PC-3 (cell line): Measurements from ENCODE around the gene PLXNA4. TPM values are rescaled to one million over a fixed set of nuclear protein-coding genes. Genes with fewer than 3 reads are reported as not detected.

Experiments used
- ATAC-seq: fragments of 200-7000 bp; cut with Tn5 transposase; 2 replicates; pipeline ENCODE4 v1.9.1; 2020; ENCODE audit warnings: mild to moderate bottlenecking, moderate library complexity
- BruUV-seq: library from RNA; stranded (reverse); fragments of 400-500 nt; replicated peaks from 2 replicates; lab custom pipeline; 2021; lab: Mats Ljungman, UMichigan
- CTCF ChIA-PET: fragments of 300-600 bp; sonication (Branson Sonifier 250); formaldehyde crosslinking; loops from one replicate; lab custom pipeline; 2022; ENCODE audit warnings: antibody characterized with exemption; lab: Charles Lee
- POLR2A ChIA-PET: fragments of 300-600 bp; sonication (Branson Sonifier 250); formaldehyde crosslinking; loops from one replicate; lab custom pipeline; 2022; ENCODE audit warnings: antibody characterized with exemption; ENCODE audit not compliant: unreplicated experiment; lab: Charles Lee
- DNase-seq: peaks from one replicate; pipeline ENCODE4 v3.0.0-alpha.2; 2015
- H2AFZ ChIP-seq: fragments of 300-600 bp; sonication (generic); 2 replicates; pipeline ENCODE4 v1.6.0; 2016; ENCODE audit warnings: antibody characterized with exemption, low read length
- H3F3A ChIP-seq: fragments of 300-600 bp; sonication (generic); one replicate; pipeline ENCODE4 v1.6.0; 2017; ENCODE audit warnings: antibody characterized with exemption, low read length, control low read depth, mild to moderate bottlenecking; ENCODE audit not compliant: unreplicated experiment
- H3K27ac ChIP-seq: fragments of 300-600 bp; sonication (generic); 2 replicates; pipeline ENCODE4 v1.5.1; 2016; ENCODE audit warnings: mild to moderate bottlenecking, low read length
- H3K27me3 ChIP-seq: fragments of 300-600 bp; sonication (generic); 2 replicates; pipeline ENCODE4 v1.6.1; 2016; ENCODE audit warnings: low read length, mixed read lengths
- H3K36me3 ChIP-seq: fragments of 300-600 bp; sonication (generic); 2 replicates; pipeline ENCODE4 v1.6.1; 2016; ENCODE audit warnings: low read depth, mixed run types, low read length, mixed read lengths
- H3K4me1 ChIP-seq: fragments of 300-600 bp; sonication (generic); 2 replicates; pipeline ENCODE4 v1.5.1; 2016; ENCODE audit warnings: low read length; ENCODE audit not compliant: insufficient read depth
- H3K4me2 ChIP-seq: fragments of 300-600 bp; sonication (generic); 2 replicates; pipeline ENCODE4 v1.6.0; 2016; ENCODE audit warnings: low read length
- H3K4me3 ChIP-seq: fragments of 300-600 bp; sonication (generic); 2 replicates; pipeline ENCODE4 v1.5.1; 2016; ENCODE audit warnings: mild to moderate bottlenecking, low read length, mixed read lengths
- H3K79me2 ChIP-seq: fragments of 300-600 bp; sonication (generic); 2 replicates; pipeline ENCODE4 v1.6.1; 2017; ENCODE audit warnings: low read length, mixed read lengths
- H3K9ac ChIP-seq: fragments of 300-600 bp; sonication (generic); 2 replicates; pipeline ENCODE4 v1.6.0; 2016; ENCODE audit warnings: mild to moderate bottlenecking, low read length
- H3K9me2 ChIP-seq: fragments of 300-600 bp; sonication (generic); replicated peaks from 2 replicates; pipeline ENCODE4 v1.6.1; 2016; ENCODE audit warnings: mixed run types, low read length, mixed read lengths
- H3K9me3 ChIP-seq: fragments of 300-600 bp; sonication (generic); 2 replicates; pipeline ENCODE4 v1.6.1; 2016; ENCODE audit warnings: low read length, mixed read lengths
- H4K20me1 ChIP-seq: fragments of 300-600 bp; sonication (generic); 2 replicates; pipeline ENCODE4 v1.6.1; 2016; ENCODE audit warnings: low read length, mixed read lengths
- CTCF ChIP-seq: fragments of 300-600 bp; sonication (generic); conservative IDR thresholded peaks from 2 replicates; pipeline ENCODE4 v1.5.1; 2017; ENCODE audit warnings: antibody characterized with exemption, low read depth, mild to moderate bottlenecking, low read length
- EZH2 ChIP-seq: fragments of 300-600 bp; sonication (generic); IDR thresholded peaks from one replicate; pipeline ENCODE4 v1.6.1; 2017; ENCODE audit warnings: antibody characterized with exemption, mild to moderate bottlenecking, low read length; ENCODE audit not compliant: unreplicated experiment
- EZH2phosphoT487 ChIP-seq: fragments of 300-600 bp; sonication (generic); IDR thresholded peaks from 2 replicates; pipeline ENCODE4 v1.6.1; 2018; ENCODE audit warnings: mild to moderate bottlenecking, antibody characterized with exemption, low read length, borderline replicate concordance
- intact Hi-C: fragments of 100-400 bp; cut with micrococcal nuclease; formaldehyde crosslinking; loops from 2 replicates; pipeline ENCODE4 v1.9.0; 2023
- total RNA-seq: library from RNA; depleted of rRNA; stranded (reverse); fragments of >200 nt; gene quantifications from 2 replicates; pipeline ENCODE4 v1.2.3, GENCODE V29; 2014

Gene PLXNA4
- total RNA-seq, 1 experiment from 2014 or later, result 1.2 TPM

DNA sequence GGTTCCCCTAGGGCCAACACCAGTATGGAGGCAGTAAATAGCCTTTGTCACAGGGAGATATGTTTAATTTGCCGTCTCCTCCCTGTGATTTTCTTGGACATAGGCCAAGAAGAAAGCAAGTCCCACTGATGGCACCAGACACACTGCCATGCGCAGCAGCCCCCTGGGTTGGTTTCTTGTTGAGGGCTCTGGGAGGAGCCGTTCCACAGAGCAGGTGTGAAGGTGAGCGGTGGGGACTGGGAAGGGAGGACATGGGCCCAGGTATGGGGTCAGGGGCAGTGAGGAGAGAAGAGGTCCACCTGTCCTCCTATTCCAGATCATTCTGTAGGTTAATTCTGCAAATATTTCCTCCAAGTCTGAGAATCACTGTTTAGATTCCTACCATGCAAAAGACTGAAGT, 376.1 kb downstream of the PLXNA4 start:
- Histone ChIP-seq H3K4me3 (no peak overlapping the region), H4K20me1 (no peaks in the 10 kb centered on the region), H3K27ac (no peak overlapping the region), H2AFZ (no peak overlapping the region), H3K4me2 (no peak overlapping the region), H3K4me1 (no peaks in the 10 kb centered on the region), H3K9me2 (no peaks in the 10 kb centered on the region), H3K36me3 (no peaks in the 10 kb centered on the region), H3F3A (no peaks in the 10 kb centered on the region), H3K9me3 (no peaks in the 10 kb centered on the region), H3K79me2 (no peaks in the 10 kb centered on the region), H3K9ac (no peak overlapping the region), H3K27me3 (0 out of 2 replicates have a peak, but pooled peaks cover 5% of the 10 kb centered on the region)
- ATAC-seq, result no peak
- intact Hi-C loops, result no loop called here
- POLR2A ChIA-PET, result no interaction called here
- CTCF ChIA-PET, result no interaction called here
- BruUV-seq, result no TSS peak
- DNase-seq, result no peak
- TF ChIP-seq EZH2 (no peak), EZH2phosphoT487 (no peak), CTCF (no peak)

GRCh38 chr7:132199626-132200025, 376.6 kb downstream of the PLXNA4 start:
- intact Hi-C loops, result no loop called here
- H3K4me1 ChIP-seq, result no peaks in the 10 kb centered on the region
- CTCF ChIA-PET, result no interaction called here
- no peaks in the 10 kb centered on the region for H3F3A ChIP-seq
- DNase-seq, result no peak
- ATAC-seq, result no peak
- no peak overlapping the region for H2AFZ ChIP-seq
- POLR2A ChIA-PET, result no interaction called here
- H3K79me2 ChIP-seq, result no peaks in the 10 kb centered on the region
- no peaks in the 10 kb centered on the region for H3K9me3 ChIP-seq
- 0 out of 2 replicates have a peak, but pooled peaks cover 5% of the 10 kb centered on the region for H3K27me3 ChIP-seq
- H3K4me3 ChIP-seq, result no peak overlapping the region
- TF ChIP-seq EZH2, result no peak
- no peak for TF ChIP-seq EZH2phosphoT487
- no peak for TF ChIP-seq CTCF
- no TSS peak for BruUV-seq
- H3K9me2 ChIP-seq, result no peaks in the 10 kb centered on the region
- H3K9ac ChIP-seq, result no peak overlapping the region
- H4K20me1 ChIP-seq, result no peaks in the 10 kb centered on the region
- no peak overlapping the region for H3K27ac ChIP-seq
- H3K4me2 ChIP-seq, result no peak overlapping the region
- no peaks in the 10 kb centered on the region for H3K36me3 ChIP-seq

DNA sequence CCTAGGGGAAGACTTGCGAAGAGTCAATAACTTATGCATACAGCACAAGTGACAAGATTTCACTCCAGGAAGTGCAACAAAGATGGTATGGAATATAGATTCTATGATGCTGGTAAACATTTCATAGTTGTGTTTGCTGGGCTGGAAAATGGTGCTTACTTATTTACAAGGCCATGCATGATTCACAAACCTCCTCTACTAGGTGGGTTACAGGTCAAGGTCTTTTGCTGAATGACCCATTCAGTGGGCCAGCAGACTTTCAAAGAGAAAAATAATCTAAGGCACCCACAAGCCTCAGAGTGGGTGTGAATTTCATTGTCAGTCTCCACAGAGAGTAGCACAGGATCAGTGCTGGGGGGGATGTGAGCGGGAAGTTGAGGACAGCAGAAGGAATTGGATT, 378.5 kb downstream of the PLXNA4 start:
- Histone ChIP-seq H3K27me3 (0 out of 2 replicates have a peak, but pooled peaks cover 5% of the 10 kb centered on the region), H3K4me3 (no peak overlapping the region), H4K20me1 (no peaks in the 10 kb centered on the region), H3K9me2 (no peaks in the 10 kb centered on the region), H2AFZ (no peak overlapping the region), H3K79me2 (no peaks in the 10 kb centered on the region), H3K36me3 (no peaks in the 10 kb centered on the region), H3K9ac (no peak overlapping the region), H3K4me2 (no peak overlapping the region), H3K4me1 (no peaks in the 10 kb centered on the region), H3F3A (no peaks in the 10 kb centered on the region), H3K27ac (no peak overlapping the region), H3K9me3 (no peaks in the 10 kb centered on the region)
- CTCF ChIA-PET, result no interaction called here
- intact Hi-C loops, result no loop called here
- POLR2A ChIA-PET, result no interaction called here
- DNase-seq, result no peak
- ATAC-seq, result no peak
- TF ChIP-seq EZH2 (no peak), CTCF (no peak), EZH2phosphoT487 (no peak)
- no TSS peak for BruUV-seq
